ENCODE results near the gene CD47.

Gene CD47

DNA sequence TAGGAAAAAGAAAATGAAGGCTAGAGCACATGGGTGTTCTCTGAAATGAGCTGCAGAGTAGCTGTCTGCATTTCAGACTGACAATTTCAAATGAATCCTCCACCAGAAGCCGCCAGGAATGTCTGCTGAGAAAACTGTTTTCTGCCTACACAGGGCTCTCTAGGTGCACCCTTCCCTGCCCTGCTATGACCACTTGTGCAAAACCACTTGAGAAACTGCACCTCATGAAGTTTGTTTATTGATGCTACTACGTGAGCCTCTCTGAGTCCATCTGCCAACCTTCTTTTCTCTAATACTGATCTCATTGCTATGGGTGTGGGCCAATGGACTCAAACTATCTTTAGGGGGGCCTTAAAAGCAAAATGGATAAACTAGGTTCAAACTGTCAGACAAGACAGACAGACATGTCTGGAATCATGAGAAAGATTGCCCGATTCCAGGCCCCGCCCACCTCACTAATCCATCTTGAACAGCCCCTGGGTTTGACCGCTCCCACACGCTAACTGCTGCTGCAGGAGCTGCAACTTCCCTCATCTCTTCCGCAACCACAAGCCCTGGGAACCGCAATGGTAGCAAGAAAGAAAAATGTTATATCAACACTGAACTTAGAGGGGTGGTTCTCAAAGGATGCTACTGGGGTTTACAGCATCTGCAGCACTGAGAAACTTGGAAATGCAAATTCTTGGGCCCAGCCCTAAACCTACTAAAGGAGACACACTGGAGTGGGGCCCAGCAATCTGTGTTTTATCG lies 9.0 kb upstream of the CD47 start:
- peak; percentile 18 for TF ChIP-seq CTCF (IDR thresholded peaks at IDR 0.05; ENCODE audit: extremely low read depth, insufficient read depth, missing control alignments)
- peak; percentile 14 for DNase-seq (ENCODE audit: low spot score)
- in situ Hi-C loops (cut with MboI; ENCODE audit: low pct_unique_long_range_greater_than_20kb, low sequenced_read_pairs, unreplicated experiment), result no loop called here

- no peak for TF ChIP-seq CTCF (IDR thresholded peaks at IDR 0.05; ENCODE audit: extremely low read depth, insufficient read depth, missing control alignments)
- peak; percentile 15 for DNase-seq (ENCODE audit: low spot score)
- in situ Hi-C loops (cut with MboI; ENCODE audit: low pct_unique_long_range_greater_than_20kb, low sequenced_read_pairs, unreplicated experiment), result no loop called here
Measured at GRCh38 chr3:108099244-108099643, 8.4 kb upstream of the CD47 start.

- no peak for TF ChIP-seq CTCF (IDR thresholded peaks at IDR 0.05; ENCODE audit: extremely low read depth, insufficient read depth, missing control alignments)
- in situ Hi-C loops (cut with MboI; ENCODE audit: low pct_unique_long_range_greater_than_20kb, low sequenced_read_pairs, unreplicated experiment), result no loop called here
- no peak for DNase-seq (ENCODE audit: low spot score)
Measured at GRCh38 chr3:108098003-108098370, 7.2 kb upstream of the CD47 start.

- in situ Hi-C loops (cut with MboI; ENCODE audit: low pct_unique_long_range_greater_than_20kb, low sequenced_read_pairs, unreplicated experiment), result no loop called here
- no peak for TF ChIP-seq CTCF (IDR thresholded peaks at IDR 0.05; ENCODE audit: extremely low read depth, insufficient read depth, missing control alignments)
- DNase-seq (ENCODE audit: low spot score), result no peak
Measured at GRCh38 chr3:108097322-108098002, 6.6 kb upstream of the CD47 start.

- in situ Hi-C loops (cut with MboI; ENCODE audit: low pct_unique_long_range_greater_than_20kb, low sequenced_read_pairs, unreplicated experiment), result no loop called here
- no peak for DNase-seq (ENCODE audit: low spot score)
- TF ChIP-seq CTCF (IDR thresholded peaks at IDR 0.05; ENCODE audit: extremely low read depth, insufficient read depth, missing control alignments), result no peak
Measured at GRCh38 chr3:108096532-108097321, 5.9 kb upstream of the CD47 start.

DNA sequence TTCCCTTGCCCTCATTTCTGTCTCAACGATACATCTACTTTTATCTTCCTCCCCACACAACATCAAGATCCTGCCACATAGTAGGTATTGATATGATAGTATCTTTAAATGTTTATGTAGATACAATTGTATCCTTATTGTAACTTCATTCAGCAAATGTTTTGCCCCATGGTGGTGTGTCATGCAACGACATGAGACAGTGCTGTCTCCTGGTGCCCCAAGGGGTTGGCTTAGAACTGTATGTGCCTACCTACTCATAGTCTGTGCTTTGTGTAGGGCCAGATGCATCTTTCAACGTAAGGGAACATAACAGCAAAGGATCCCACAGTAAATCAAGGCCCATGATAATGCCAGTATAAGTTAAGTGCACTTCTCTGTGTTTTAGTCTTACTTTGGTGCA lies 2.8 kb upstream of the CD47 start:
- in situ Hi-C loops (cut with MboI; ENCODE audit: low pct_unique_long_range_greater_than_20kb, low sequenced_read_pairs, unreplicated experiment), result no loop called here
- TF ChIP-seq CTCF (IDR thresholded peaks at IDR 0.05; ENCODE audit: extremely low read depth, insufficient read depth, missing control alignments), result no peak
- DNase-seq (ENCODE audit: low spot score), result no peak
